HL-60 (cell line): ENCODE results near the gene FOXK2.

Experiments
- CTCF ChIP-seq: IDR thresholded peaks from one replicate; pipeline ENCODE4 v1.5.1; 2011; ENCODE audit warnings: low read length, control low read depth, inconsistent platforms; ENCODE audit not compliant: insufficient read depth
- POLR2AphosphoS5 ChIP-seq: IDR thresholded peaks from 2 replicates; pipeline ENCODE4 v1.6.1; 2012; ENCODE audit warnings: low read depth
- REST ChIP-seq: IDR thresholded peaks from 2 replicates; pipeline ENCODE4 v1.6.1; 2012; ENCODE audit warnings: low read depth; ENCODE audit not compliant: insufficient replicate concordance

DNA sequence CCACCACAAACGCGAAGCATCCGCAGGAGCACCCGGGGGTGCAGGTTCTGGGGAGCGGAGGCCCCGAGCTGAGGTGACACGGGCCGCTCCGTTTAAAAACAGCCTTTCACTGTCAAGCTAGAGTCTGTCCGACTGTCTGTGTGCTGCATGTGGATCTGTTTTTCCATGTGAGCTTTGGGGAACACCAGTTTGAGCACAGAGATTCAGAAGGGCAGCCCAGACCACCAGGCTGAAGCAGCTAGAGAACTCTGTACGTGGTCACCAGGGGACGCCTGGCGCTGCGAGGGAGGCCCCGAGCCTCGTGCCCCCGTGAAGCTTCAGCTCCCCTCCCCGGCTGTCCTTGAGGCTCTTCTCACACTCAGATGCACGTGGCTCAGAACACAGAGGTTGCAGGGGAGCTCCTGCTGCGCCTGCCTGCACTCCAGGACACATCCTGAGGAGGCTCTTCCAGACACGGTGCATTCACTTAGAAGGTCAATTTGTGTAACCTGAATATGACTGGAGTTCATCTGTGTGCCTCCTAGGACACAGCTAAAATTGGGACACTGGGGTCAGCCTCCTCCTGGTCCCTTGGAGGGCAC, 15.7 kb upstream of the FOXK2 start:
- TF ChIP-seq CTCF: no peak
- no peak for TF ChIP-seq POLR2AphosphoS5
- no peak for TF ChIP-seq REST
